ENCODE data around the gene STMN3.
"Not testable (repeated sequence)": the region's sequence is repeated elsewhere in the genome, so short reads cannot be mapped to it uniquely, and the experiment has no call there.

The STMN3 gene

GRCh38 chr20:63602321-63602720 lies 50.9 kb downstream of the STMN3 start:
- Histone ChIP-seq H3K4me3 (ENCODE audit: low read depth, low read length) (no peak overlapping the region), H3K27ac (ENCODE audit: extremely low read depth, low read depth, low read length) (no peak overlapping the region), H3K4me1 (ENCODE audit: control insufficient read depth, insufficient read depth, low read length) (no peaks in the 10 kb centered on the region), H3K36me3 (ENCODE audit: control insufficient read depth in 2 of 2, insufficient read depth in 1 of 2, low read length in 2 of 2) (peaks cover 7 to 56% of the 10 kb centered on the region in 2 experiments), H3K9me3 (ENCODE audit: control insufficient read depth, insufficient read depth, low read depth, low read length) (no peaks in the 10 kb centered on the region)
- TF ChIP-seq ZNF133 (tag by site-specific recombination; IDR thresholded peaks at IDR 0.05) (no peak), ZNF184 (tag by site-specific recombination; IDR thresholded peaks at IDR 0.05) (no peak), FEZF1 (tag by site-specific recombination; IDR thresholded peaks at IDR 0.05) (no peak), ZNF571 (tag by site-specific recombination; IDR thresholded peaks at IDR 0.05) (no peak), ZNF2 (tag by site-specific recombination; IDR thresholded peaks at IDR 0.05) (no peak), ZSCAN4 (tag by site-specific recombination; IDR thresholded peaks at IDR 0.05) (no peak), ZNF654 (tag by site-specific recombination; IDR thresholded peaks at IDR 0.05; ENCODE audit: low read depth) (no peak), ZNF549 (tag by site-specific recombination; IDR thresholded peaks at IDR 0.05) (no peak), ZNF544 (tag by site-specific recombination; IDR thresholded peaks at IDR 0.05) (no peak), ZNF121 (tag by site-specific recombination; IDR thresholded peaks at IDR 0.05) (no peak), ZNF311 (tag by site-specific recombination; IDR thresholded peaks at IDR 0.05; ENCODE audit: borderline replicate concordance) (no peak), ZNF16 (tag by site-specific recombination; IDR thresholded peaks at IDR 0.05; ENCODE audit: low read depth) (no peak), MZF1 (tag by site-specific recombination; IDR thresholded peaks at IDR 0.05; ENCODE audit: borderline replicate concordance) (no peak), PRDM1 (tag by site-specific recombination; IDR thresholded peaks at IDR 0.05) (no peak)
- TF ChIP-seq, protein P1, sequence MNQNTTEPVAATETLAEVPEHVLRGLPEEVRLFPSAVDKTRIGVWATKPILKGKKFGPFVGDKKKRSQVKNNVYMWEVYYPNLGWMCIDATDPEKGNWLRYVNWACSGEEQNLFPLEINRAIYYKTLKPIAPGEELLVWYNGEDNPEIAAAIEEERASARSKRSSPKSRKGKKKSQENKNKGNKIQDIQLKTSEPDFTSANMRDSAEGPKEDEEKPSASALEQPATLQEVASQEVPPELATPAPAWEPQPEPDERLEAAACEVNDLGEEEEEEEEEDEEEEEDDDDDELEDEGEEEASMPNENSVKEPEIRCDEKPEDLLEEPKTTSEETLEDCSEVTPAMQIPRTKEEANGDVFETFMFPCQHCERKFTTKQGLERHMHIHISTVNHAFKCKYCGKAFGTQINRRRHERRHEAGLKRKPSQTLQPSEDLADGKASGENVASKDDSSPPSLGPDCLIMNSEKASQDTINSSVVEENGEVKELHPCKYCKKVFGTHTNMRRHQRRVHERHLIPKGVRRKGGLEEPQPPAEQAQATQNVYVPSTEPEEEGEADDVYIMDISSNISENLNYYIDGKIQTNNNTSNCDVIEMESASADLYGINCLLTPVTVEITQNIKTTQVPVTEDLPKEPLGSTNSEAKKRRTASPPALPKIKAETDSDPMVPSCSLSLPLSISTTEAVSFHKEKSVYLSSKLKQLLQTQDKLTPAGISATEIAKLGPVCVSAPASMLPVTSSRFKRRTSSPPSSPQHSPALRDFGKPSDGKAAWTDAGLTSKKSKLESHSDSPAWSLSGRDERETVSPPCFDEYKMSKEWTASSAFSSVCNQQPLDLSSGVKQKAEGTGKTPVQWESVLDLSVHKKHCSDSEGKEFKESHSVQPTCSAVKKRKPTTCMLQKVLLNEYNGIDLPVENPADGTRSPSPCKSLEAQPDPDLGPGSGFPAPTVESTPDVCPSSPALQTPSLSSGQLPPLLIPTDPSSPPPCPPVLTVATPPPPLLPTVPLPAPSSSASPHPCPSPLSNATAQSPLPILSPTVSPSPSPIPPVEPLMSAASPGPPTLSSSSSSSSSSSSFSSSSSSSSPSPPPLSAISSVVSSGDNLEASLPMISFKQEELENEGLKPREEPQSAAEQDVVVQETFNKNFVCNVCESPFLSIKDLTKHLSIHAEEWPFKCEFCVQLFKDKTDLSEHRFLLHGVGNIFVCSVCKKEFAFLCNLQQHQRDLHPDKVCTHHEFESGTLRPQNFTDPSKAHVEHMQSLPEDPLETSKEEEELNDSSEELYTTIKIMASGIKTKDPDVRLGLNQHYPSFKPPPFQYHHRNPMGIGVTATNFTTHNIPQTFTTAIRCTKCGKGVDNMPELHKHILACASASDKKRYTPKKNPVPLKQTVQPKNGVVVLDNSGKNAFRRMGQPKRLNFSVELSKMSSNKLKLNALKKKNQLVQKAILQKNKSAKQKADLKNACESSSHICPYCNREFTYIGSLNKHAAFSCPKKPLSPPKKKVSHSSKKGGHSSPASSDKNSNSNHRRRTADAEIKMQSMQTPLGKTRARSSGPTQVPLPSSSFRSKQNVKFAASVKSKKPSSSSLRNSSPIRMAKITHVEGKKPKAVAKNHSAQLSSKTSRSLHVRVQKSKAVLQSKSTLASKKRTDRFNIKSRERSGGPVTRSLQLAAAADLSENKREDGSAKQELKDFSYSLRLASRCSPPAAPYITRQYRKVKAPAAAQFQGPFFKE (tag by site-specific recombination; IDR thresholded peaks at IDR 0.05; ENCODE audit: borderline replicate concordance): no peak
- TF ChIP-seq, protein P2, sequence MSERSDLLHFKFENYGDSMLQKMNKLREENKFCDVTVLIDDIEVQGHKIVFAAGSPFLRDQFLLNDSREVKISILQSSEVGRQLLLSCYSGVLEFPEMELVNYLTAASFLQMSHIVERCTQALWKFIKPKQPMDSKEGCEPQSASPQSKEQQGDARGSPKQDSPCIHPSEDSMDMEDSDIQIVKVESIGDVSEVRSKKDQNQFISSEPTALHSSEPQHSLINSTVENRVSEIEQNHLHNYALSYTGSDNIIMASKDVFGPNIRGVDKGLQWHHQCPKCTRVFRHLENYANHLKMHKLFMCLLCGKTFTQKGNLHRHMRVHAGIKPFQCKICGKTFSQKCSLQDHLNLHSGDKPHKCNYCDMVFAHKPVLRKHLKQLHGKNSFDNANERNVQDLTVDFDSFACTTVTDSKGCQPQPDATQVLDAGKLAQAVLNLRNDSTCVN (tag by site-specific recombination; optimal IDR thresholded peaks at IDR 0.05): no peak
- TF ChIP-seq, protein P3, sequence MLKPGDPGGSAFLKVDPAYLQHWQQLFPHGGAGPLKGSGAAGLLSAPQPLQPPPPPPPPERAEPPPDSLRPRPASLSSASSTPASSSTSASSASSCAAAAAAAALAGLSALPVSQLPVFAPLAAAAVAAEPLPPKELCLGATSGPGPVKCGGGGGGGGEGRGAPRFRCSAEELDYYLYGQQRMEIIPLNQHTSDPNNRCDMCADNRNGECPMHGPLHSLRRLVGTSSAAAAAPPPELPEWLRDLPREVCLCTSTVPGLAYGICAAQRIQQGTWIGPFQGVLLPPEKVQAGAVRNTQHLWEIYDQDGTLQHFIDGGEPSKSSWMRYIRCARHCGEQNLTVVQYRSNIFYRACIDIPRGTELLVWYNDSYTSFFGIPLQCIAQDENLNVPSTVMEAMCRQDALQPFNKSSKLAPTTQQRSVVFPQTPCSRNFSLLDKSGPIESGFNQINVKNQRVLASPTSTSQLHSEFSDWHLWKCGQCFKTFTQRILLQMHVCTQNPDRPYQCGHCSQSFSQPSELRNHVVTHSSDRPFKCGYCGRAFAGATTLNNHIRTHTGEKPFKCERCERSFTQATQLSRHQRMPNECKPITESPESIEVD (tag by site-specific recombination; IDR thresholded peaks at IDR 0.05): no peak
- TF ChIP-seq, protein P4, sequence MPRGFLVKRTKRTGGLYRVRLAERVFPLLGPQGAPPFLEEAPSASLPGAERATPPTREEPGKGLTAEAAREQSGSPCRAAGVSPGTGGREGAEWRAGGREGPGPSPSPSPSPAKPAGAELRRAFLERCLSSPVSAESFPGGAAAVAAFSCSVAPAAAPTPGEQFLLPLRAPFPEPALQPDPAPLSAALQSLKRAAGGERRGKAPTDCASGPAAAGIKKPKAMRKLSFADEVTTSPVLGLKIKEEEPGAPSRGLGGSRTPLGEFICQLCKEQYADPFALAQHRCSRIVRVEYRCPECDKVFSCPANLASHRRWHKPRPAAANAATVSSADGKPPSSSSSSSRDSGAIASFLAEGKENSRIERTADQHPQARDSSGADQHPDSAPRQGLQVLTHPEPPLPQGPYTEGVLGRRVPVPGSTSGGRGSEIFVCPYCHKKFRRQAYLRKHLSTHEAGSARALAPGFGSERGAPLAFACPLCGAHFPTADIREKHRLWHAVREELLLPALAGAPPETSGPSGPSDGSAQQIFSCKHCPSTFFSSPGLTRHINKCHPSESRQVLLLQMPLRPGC (tag by site-specific recombination; IDR thresholded peaks at IDR 0.05): no peak
- ChIA-PET POLR2A (no interaction called here), CTCF (no interaction called here)

DNA sequence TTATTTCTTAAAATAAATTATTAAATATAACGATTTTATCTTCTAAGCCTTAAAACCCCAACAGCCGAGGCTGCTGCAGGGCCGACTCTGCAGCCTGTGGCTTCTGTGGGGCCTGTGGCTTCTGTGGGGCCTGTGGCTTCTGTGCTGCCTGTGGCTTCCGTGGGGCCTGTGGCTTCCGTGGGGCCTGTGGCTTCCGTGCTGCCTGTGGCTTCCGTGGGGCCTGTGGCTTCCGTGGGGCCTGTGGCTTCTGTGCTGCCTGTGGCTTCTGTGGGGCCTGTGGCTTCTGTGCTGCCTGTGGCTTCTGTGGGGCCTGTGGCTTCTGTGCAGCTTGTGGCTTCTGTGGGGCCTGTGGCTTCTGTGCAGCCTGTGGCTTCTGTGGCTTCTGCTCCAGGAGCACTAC lies 51.5 kb downstream of the STMN3 start:
- H3K9me3 ChIP-seq (ENCODE audit: control insufficient read depth, insufficient read depth, low read depth, low read length); POLR2A ChIA-PET; H3K27ac ChIP-seq (ENCODE audit: extremely low read depth, low read depth, low read length); H3K4me3 ChIP-seq (ENCODE audit: low read depth, low read length); CTCF ChIA-PET; H3K4me1 ChIP-seq (ENCODE audit: control insufficient read depth, insufficient read depth, low read length): not testable (repeated sequence)
- peaks cover 13 to 56% of the 10 kb centered on the region in 2 experiments for H3K36me3 ChIP-seq (ENCODE audit: control insufficient read depth in 2 of 2, insufficient read depth in 1 of 2, low read length in 2 of 2)

Measured in HEK293 (cell line).